NOMO-1 treated with dmso at 0.1 percent for 144 hours (cell line): ENCODE measurements around the gene FAM50B.

ENCODE experiments used
- DNase-seq: peaks from one replicate; lab custom pipeline; 2025; ENCODE audit not compliant: unreplicated experiment; lab: John Stamatoyannopoulos, UW

FAM50B gene

DNA sequence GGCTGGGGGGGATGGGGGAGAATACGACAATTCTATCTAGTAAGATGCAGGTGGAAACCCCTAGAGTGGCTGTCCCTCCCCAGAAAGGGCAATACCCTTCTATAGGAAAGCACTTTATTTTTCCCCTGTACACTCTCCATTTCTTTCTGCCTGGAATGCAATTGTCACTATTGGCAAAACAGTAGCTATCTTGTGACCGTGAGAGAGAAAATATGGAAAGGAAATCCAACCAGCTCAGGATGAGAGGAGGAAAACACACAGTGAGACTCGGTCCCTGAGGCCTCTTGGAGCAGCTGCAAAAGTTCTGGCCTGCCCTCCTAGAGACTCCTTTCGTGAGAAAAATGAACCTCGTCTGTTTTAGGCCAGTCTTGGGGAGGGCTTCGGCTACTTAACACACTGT is 43.4 kb downstream of the FAM50B start:
- no peak for DNase-seq

DNA sequence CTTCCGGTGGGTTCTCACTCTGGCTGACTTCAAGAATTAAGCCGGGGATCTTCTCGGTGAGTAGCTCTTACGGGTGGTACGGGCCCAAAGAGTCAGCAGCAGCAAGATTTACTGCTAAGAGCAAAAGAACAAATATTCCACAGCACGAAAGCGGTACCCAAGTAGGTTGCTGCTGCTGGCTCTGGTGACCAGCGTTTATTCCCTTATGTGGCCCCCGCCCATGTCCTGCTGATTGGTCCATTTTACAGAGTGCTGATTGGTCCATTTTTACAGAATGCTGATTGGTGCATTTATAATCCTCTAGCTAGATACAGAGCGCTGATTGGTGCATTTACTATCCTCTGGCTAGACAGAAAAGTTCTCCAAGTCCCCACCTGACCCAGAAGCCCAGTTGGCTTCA is 44.3 kb downstream of the FAM50B start:
- DNase-seq, result no peak

DNA sequence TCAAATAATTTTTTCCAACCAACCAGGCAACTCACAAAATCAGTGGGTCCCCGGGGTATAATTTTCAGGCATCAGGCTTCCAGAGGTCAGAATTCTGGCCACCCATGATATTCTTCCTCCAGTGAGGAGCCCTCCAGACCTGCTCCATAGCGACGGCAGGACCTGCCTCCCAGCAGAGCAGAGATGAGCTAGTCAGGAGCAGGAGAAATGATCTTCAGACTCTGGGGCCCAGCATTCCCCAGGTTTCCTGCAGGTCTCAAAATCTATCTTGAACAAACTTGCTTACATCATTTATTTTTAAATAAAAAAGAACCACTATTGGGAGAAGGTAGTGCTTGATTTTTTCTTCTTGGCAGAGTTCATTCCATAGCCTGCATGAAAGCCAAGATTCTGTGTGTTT is 44.7 kb downstream of the FAM50B start:
- no peak for DNase-seq

DNA sequence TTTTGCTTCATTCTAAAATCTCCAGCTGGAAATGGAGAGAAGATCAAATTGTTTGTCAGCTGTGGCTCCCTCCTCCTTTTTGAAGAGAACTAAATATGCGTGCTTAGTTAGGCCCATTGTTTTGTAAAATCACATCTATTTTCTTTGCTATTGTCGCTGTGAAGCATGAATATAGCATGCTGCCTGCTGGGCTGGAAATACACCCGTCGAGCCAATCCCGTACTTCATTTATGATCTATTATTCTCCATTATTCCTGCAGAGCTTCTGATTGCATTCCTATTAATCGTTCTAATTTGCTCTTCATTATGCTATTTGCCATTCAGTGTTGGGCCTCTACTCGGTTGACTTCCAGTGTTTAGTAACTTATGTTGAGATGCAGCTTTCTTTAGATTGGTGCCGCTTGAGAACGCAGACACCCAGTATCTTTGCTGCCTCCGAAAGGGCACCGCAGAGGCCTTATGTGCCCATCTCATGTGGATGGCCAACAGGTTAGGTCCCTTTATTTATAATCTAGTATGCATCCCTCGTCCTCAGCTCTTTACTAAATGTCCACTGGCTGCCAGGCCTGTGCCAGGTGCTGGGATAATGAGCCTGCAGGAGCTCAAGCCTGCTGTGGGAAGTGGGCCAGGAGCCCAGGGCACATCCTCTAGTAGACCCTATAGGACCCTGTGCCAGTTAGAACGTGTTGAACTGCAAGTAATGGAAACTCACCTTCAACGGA is 45.6 kb downstream of the FAM50B start:
- DNase-seq, result no peak

DNA sequence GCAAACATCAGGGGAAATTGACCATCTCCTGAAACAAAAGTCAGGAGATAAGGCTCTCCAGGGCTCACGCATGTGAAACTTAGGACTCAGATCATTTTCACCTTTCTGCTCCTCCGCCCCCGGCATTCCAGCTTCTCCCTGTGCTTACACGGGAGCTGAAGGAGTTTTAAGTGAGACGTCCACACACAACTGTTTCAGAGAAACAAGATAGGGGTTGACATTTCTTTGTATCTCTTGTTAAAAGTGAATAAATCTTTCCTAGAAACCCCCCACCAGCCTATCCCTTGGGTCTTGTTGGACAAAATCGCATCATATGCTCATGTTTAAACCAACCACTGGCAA is 46.1 kb downstream of the FAM50B start:
- no peak for DNase-seq

DNA sequence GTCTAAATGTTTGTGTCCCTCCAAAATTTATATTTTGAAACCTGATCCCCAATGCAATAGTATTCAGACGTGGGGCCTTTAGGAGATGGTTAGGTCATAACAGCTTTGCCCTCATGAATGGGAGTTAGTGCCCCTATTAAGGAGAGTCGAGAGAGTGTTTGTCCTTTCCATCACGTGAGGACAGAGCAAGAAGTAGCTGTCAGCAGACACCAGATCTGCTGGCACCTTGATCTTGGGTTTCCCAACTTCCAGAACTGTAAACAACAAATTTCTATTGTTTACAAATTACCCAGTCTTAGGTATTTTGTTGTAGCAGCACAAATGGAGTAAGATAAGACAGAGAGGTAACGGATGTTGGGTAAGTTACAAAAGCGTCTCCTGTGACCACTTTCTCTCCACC is 46.6 kb downstream of the FAM50B start:
- DNase-seq, result no peak

DNA sequence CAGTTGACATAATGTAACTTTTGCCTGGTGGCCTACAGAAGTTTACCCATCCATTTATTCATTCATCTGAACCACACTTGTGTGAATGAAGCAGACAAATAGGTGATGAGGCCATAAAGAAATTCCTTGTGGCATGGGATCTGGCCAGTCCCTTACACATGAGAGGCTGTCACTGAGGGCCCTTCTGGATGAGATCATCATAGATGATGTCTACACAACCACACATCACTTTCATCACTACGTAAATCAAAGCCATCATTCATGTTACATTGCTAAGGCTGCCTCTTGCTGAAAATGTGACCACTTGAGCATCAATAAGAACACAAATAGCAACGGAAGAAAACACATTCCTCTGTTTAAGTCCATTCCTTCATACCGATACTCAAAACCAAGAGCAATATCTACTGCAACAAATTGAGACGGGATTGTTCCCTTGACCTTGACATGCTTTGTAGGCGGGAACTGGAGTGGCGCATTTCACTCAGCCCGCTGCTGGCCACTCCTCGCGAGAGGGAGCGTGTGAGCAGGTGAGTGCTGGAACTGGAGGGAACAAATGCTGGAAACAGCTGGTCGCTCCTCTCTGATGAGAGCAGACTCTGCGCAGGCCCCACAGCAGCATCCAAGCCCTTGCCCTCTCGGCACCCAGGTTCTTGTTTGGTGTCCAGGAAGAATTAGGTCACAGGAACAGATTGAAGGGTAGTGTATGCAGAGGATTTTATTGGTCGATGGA is 49.3 kb downstream of the FAM50B start:
- no peak for DNase-seq

DNA sequence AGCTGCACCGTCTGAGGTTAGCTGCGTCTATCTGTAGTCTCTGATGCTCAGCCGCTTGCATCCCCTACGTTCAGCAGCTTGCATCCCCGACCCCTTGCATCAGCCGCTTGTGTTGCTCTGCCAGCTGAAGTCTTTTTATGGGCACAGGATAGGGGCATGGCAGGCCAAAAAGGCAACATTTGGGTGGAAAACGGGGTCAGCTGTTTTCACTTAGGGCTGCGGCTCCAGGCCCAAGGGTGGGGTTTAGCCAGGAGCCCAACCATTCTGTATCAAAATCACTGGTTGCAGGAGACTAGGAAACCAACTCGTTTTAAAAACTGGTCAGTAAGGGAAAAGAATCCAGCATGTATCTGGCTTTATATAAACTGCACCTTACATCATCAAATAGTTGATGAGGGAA is 49.9 kb downstream of the FAM50B start:
- DNase-seq, result no peak

DNA sequence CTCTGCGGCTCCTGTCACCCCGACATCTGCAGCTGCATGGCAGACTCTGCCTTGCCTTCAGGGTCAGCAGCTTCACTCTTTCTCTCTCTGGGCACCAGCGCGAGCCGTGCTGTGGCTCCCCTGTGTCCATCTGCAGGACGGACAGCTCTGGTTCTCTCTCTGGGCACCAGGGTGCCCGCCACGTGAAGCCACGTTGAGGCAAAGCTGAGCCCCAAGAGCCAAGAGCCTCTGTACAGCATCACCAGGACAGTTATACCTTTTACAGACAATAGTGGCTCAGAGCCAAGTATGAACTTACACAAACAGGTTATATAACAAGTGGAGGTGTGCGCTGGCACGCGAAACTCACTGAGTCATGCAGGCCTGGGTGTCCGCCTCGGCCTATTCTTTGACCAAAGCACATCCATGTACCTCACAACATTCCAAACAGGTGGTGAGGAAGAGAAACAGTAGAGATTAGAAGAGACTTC is 50.8 kb downstream of the FAM50B start:
- DNase-seq, result no peak
